ENCODE measurements around the gene PRSS57.

DNA sequence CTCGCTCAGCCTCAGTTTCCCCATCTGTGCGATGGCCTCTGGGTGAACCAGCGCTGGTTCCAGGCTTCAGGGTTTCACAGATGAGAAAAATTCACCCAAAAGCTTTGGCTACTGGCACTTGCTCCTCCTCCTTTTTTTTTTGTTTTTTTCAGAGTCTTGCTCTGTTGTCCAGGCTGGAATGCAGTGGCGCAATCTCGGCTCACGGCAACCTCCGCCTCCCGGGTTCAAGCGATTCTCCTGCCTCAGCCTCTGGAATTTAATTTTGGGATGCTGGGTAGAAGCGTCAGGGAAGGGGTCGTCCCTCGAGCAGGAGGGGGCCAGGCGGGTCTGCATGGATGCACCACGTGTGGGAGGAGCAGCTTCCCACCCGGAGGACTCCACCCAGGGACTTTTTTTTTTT lies 7.0 kb downstream of the PRSS57 start:
- TF ChIP-seq, protein P1, sequence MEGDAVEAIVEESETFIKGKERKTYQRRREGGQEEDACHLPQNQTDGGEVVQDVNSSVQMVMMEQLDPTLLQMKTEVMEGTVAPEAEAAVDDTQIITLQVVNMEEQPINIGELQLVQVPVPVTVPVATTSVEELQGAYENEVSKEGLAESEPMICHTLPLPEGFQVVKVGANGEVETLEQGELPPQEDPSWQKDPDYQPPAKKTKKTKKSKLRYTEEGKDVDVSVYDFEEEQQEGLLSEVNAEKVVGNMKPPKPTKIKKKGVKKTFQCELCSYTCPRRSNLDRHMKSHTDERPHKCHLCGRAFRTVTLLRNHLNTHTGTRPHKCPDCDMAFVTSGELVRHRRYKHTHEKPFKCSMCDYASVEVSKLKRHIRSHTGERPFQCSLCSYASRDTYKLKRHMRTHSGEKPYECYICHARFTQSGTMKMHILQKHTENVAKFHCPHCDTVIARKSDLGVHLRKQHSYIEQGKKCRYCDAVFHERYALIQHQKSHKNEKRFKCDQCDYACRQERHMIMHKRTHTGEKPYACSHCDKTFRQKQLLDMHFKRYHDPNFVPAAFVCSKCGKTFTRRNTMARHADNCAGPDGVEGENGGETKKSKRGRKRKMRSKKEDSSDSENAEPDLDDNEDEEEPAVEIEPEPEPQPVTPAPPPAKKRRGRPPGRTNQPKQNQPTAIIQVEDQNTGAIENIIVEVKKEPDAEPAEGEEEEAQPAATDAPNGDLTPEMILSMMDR (IDR thresholded peaks at IDR 0.05; ENCODE audit: low read depth, low read length), result no peak
- TF ChIP-seq EZH2phosphoT487 (IDR thresholded peaks at IDR 0.05; ENCODE audit: low read depth), result no peak

All from OCI-LY3 (cell line).